T-helper 2 cell treated with Interferon-gamma antibody and Interleukin-4, amounts not matched to agents 100 ng/mL and 5 ng/mL, for 36 hours (primary cell): ENCODE measurements around the gene FRY. TPM values are rescaled to one million over a fixed set of nuclear protein-coding genes. Genes with fewer than 3 reads are reported as not detected.

Experiments
- intact Hi-C: fragments of 100-400 bp; cut with micrococcal nuclease; formaldehyde crosslinking; loops from one replicate; pipeline ENCODE4 v1.15.1; 2023
- total RNA-seq: library from RNA; stranded (reverse); gene quantifications from 2 replicates; pipeline ENCODE4 v1.2.3, GENCODE V29; 2022

FRY gene
- total RNA-seq, 1 donor from 2014 or later, result 19.2 TPM

DNA sequence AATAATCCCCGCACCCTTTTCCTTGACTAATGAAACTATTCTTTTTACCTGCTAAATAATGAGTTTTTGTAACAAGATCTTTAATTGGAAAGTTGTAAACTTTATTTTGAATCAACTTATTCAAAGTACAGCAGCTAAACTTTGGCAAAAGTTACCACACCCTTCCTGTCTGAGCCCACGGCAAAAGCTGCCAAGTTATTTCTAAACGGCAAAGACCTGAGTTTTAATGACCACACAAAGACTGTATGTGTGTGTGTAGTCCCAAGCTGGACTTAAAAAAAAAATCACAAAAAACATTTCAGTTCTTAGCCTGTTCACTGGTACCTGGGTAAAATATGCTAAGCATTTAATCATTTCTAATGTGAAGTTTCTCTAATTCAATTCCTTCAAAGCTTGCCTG, 222.8 kb downstream of the FRY start:
- intact Hi-C loops, result loop anchor here (5.0 kb wide), 1 partner anchor 222 kb away; the partner anchor contains the start of gene FRY

DNA sequence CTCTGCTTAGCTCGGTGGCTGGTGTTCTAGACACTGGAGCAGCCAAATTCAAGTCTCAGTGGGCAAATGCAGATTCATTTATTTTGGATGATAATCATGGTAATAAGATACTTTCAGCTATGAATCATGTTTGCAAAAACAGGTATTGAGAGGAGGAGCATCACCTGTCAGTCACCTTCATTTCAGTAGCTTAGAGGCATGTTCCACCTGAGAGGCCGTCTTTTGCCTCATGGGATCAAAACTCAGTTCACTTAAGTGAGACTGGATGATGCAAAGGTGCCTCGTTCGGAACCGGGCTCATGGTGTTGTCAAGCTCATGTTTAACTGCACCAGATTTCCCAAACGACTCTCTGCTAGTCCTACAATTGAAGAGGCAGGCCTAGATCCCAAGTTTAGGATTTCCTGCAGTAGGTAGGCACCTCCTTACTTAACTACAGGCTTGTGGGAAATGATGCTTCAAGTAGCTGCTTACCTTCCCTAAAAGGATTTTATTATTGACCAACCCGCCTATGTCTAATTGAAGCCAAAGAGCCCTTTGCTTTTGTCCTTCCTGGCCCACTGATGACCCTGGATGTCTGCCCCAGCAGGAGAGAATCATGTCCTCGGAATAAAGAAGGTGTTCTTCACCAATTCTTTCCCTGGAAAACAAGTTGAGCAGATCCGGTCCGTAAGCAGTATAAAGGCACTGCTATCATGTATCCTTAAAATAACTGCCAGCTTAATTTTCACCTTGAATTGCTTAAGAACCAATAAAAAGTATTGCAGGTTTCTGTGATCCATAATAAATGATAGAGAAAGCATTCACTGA, 223.5 kb downstream of the FRY start:
- intact Hi-C loops, result loop anchor here (5.0 kb wide), 1 partner anchor 223 kb away; the partner anchor contains the start of gene FRY

DNA sequence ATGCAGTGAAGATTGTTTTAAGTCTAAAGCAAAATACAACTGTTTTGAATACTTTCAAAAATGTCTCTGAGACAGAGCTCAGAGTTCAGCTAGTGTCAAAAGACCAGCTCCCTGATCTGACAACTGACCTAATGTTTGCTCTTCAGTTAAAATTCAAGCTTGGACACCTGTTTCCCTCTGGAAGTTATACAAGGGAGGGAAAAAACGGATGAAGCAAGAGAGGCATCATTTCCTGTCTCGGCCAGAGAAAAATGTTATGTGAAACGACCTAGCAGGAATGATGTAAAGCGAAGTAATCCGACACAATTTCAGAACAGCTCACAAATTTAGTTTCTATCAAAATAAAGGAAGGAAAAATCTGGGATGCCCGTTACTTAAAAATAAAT, 224.1 kb downstream of the FRY start:
- intact Hi-C loops, result no loop called here

GRCh38 chr13:32256243-32256642, 224.7 kb downstream of the FRY start:
- intact Hi-C loops, result no loop called here

DNA sequence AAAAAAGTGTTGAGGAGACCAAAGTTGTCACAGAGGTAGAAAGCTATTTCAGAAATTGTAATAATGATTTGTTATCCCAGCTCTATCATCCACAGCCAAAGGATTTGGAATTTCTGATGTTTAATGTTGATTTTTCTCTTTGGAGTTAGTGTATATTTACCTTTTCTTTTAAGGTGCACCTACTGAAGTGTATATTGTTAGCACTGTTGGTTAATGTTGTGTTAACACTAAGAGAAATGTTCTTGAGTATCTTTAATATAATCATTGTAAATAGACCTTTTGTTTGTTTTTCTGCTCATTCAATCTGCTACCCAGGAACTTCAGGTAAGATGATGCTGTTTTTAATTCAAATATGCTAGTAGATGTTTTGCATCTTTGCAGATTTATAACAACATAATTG, 226.1 kb downstream of the FRY start:
- intact Hi-C loops, result no loop called here

GRCh38 chr13:32259116-32259515, 227.5 kb downstream of the FRY start:
- intact Hi-C loops, result no loop called here

DNA sequence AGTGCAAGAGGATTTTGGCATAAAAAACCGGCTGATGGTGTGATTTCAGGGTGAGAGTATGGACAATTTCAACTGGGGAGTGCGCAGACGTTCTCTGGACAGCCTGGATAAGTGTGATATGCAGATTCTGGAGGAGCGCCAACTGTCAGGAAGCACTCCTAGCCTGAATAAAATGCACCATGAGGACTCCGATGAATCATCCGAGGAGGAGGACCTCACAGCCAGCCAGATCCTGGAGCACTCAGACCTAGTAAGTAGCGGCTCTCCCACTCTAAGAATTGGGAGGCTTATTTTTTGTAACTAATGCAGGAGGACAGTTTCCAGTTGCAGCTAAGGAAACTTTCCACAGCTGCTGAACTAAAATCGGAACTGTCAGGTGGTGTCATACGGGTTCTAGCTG, 230.0 kb downstream of the FRY start:
- intact Hi-C loops, result loop anchor here (10.0 kb wide), 1 partner anchor 183 kb away; no protein-coding TSS in a partner anchor

DNA sequence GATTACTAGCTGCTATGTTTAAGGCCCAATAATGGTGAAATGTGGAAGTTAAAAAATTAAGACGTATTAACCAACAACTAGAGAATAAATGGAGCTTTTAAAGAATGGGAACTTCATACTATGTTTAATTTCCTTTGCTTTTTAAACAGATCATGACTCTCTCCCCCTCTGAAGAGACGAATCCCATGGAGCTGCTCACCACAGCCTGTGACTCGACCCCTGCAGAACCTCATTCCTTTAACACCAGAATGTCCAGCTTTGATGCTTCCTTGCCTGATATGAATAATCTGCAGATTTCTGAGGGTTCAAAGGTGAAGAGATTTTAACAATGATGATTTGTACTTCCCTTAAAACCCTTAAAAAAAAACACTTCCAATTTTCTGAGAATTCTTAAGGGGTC, 230.6 kb downstream of the FRY start:
- intact Hi-C loops, result loop anchor here (10.0 kb wide), 1 partner anchor 183 kb away; no protein-coding TSS in a partner anchor

DNA sequence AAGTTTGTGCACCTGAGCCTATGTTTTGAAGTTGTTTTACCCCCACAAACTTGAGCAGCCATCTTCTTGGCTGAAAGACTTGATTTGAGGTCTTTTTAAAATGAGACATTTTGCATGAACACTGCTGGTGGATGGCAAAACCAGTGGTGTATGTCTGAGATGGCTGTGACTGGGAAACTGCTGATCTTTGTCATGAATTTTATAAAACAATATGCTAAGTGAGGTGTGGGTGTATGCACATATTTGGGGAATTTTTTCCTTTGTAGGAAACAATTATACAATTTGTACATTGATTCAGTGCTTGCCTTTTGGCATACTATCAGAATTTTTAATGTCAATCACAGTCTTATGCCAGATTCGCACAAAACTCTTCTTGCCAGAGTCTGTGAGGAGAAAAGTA, 231.0 kb downstream of the FRY start:
- intact Hi-C loops, result loop anchor here (10.0 kb wide), 1 partner anchor 182 kb away; no protein-coding TSS in a partner anchor

- intact Hi-C loops, result loop anchor here (10.0 kb wide), 1 partner anchor 180 kb away; no protein-coding TSS in a partner anchor
Measured at GRCh38 chr13:32264407-32264806, 232.8 kb downstream of the FRY start.

GRCh38 chr13:32265726-32266125, 234.2 kb downstream of the FRY start:
- intact Hi-C loops, result loop anchor here (5.0 to 10.0 kb wide), 2 partner anchors 47 to 179 kb away; no protein-coding TSS in a partner anchor

DNA sequence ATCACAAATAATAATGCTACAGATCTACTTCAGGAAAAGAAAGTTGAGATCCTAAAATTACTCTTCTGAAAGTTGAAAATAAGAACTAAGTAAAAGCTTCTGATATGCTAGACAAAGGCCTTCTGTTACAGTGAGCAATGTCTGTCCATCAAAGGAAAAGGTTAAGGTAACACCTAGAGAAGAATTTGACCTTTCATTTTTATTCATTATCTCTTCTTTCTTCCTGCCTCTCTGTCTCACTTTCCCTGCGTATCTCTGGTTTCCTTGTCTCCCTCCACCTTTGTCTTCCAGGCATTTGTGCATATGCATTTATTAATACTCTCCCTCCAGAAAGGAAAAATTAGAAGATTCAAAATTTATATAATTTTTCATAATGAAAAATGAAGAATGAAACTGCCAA, 234.6 kb downstream of the FRY start:
- intact Hi-C loops, result loop anchor here (5.0 to 10.0 kb wide), 2 partner anchors 46 to 179 kb away; no protein-coding TSS in a partner anchor

DNA sequence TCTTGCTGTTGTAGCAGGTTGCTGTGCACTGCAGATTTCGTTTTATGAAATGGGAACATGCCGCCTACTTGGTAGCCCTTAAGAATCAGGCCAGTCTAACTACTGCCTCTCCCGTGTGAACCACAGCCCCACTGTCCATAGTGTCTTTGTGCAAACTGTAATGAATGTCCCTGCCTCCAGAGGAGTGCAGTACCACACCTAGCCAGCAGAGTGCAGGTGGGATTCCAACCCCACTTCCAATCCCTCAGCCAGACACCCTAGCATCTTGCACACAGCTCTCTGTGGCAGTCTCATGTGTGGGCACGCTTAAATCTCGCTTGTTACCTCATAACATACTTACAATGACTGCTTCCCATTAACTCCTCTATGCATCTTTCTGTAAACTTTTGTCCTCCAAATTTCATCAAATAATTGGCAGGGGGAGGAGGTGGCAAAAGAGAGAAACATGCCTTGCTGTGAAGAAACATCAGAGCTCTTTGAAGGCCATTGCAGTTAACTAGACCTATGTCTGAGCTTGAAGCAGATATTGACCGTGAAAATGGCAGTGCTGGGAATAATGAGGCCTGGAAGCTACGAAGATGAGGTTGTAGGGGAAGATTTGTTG, 236.4 kb downstream of the FRY start:
- intact Hi-C loops, result loop anchor here (5.0 to 10.0 kb wide), 2 partner anchors 44 to 177 kb away; no protein-coding TSS in a partner anchor

GRCh38 chr13:32272021-32272683, 240.6 kb downstream of the FRY start:
- intact Hi-C loops, result no loop called here

DNA sequence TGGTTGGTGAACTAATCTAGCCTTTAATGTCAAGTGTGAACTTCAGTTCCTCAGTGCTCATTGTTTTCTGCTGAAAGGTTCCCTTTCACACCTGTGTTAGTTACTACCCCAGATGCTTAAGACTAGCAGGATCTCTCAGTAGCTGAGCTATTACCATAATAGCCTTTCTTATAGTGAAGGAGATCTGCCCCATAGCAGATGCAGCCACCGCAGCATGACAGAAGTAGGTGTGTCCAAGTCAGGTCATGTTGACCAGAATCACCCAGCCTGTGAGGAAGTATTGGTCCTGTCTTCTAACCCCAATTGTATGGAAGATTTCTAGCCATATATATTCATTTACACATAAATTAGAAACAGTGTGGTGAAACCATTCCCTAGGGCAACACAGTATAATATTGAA, 246.3 kb downstream of the FRY start:
- intact Hi-C loops, result no loop called here

DNA sequence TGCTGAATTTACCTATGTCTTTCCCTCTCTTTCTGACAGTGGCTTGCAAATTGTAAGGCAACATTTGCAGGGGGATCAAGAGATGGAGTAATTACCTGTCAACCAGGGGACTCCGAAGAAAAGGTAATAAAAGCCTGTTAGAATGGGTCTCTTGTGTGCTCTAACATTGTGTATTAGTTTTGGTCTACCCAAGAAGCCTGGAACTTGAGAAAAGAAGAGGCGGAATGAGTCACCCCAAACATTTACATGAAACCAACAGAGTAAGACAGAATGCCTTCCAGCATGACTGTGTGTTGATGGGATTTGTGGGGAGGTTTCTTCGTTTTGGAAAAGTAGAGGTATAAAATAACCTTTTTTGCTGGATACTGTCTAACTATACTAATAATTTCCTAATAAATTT, 246.9 kb downstream of the FRY start:
- intact Hi-C loops, result no loop called here

GRCh38 chr13:32281096-32281495, 249.5 kb downstream of the FRY start:
- intact Hi-C loops, result no loop called here

- intact Hi-C loops, result no loop called here
Measured at GRCh38 chr13:32282096-32282711, 250.6 kb downstream of the FRY start.

GRCh38 chr13:32284927-32285632, 253.5 kb downstream of the FRY start:
- intact Hi-C loops, result no loop called here

- intact Hi-C loops, result no loop called here
Measured at GRCh38 chr13:32285633-32285965, 254.0 kb downstream of the FRY start.

DNA sequence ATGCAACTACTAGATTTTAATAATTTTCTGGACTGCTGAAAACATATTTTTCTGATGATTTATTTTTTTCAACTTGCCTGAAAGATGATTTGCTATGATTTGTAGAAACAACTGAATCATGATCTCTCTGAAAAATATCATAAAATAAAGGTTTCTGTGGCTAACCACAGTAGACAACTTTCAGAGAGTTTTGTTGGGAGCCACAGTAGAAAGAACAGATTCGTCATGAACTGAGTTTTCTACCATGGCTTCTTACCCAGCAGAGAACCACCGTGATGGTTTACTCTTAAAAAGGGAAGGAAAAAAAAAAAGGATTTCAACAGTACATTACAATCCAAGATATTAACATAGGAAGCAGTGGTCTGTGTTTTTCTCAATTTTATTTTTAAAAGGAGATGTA, 265.6 kb downstream of the FRY start:
- intact Hi-C loops, result no loop called here
